HUDEP-2 (cell line): Measurements from ENCODE around the gene KLHL17.
A peak's percentile ranks its signal among the peaks of the same experiment; 100 is the strongest.
"Not testable (repeated sequence)": the region's sequence is repeated elsewhere in the genome, so short reads cannot be mapped to it uniquely, and the experiment has no call there.

ENCODE experiments used
- DNase-seq, 76 experiments: peaks; one replicate each; lab custom pipeline; 2025; ENCODE audit not compliant: unreplicated experiment in 76 of 76; lab: John Stamatoyannopoulos, UW

The KLHL17 gene

DNA sequence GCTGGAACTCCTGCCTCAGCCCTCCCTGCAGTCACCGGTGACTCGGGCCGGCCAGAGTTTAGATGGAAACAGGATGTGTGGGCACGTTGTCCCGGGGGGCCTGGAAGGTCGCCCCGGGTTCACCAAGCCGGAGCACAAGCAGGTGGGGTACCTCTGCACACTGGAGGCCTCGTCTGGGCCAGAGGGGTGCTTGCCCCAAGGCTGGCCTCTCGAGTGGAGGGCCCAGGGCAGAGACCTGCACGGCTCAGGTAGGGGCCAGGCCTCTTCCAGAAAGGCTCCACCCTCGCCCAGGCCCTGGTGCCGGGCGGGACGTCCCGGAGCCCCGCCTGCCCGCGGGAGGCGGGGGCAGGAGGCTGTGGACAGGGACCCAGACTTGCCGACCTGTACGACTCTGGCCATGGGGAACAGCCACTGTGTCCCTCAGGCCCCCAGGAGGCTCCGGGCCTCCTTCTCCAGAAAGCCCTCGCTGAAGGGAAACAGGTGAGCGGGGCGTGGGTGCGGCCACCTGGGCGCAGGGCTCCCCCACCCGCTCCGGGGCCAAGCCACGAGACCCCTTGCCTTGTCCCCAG, 5.8 kb downstream of the KLHL17 start, which contains the start of gene PLEKHN1:
PLEKHN1 (plus strand) TSS at position 348 of the 569 bp plus-strand sequence; CDS start at position 398, 50 bp downstream.
- DNase-seq = peak in 1 of 76 experiments; percentile 4

DNA sequence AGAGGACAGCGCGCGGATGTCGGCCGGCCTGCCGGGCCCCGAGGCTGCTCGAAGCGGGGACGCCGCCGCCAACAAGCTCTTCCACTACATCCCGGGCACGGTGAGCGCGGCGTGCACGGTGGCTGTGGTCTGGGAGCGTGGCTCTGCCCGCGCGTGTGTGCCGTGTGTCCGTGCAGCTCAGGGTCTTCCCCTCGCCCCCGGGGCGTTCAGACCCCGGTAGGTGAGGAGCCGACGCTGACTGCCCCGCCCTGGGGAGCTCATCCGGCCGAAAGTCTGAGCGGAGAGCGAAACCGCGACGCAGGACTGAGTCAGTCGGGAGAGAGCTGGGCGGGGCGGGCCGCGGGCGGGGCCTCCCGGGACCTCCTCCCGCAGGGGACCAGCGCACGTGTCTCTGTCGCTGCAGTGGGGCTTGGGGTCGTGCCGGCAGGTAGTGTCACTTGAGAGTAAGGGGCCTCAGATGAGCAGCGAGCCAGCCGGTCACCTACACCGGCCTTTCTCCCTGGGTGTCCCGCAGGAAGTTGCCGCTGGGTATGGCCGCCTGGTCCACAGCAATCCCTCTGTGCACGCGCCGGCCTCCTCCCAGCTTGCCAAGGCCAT, 6.4 kb downstream of the KLHL17 start:
- peak in 50 of 76 experiments; percentile 3 to 69 (median 34) for DNase-seq

DNA sequence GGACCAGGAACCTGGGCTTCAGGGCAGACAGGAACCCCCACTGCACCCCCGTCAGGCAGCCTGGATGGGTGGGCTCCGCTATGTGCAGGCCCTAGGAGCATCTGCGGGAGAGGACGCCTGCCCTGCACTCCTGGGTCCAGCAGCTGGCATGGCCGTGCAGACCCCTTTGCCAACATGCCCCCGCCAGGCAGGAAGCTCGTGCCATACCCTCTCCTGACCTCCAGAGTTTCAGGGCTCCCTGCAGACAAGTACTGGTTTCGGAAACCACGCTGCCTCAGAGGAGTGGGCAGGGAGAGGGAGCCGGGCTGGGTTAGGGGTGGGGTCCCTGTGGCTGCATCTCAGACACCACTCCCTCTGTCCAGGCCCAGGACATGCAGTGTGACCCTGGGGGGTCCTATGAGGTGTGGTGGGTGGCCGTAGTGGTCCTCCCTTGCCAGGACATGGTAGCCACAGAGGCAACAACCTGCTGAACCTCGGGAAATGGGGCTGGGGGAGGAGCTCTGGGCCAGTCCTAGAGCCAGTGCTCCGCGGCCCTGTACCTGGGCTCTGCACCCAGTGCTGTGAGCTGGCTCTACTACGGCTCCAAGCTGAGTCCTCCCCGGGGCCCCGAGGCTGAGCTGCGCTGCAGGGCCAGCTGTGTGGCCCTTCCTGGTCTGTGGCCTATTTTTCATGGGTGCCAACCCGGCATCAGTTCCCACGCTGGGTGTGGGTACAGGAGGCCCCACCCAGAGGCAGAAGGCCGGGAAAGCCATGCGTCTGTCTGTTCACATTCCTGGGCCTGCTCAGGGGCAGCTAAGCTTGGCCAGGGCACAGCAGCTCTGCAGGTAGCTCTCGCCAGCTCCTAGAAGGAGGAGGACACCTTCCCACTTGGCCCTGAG, 7.3 kb downstream of the KLHL17 start:
- no peak for DNase-seq

DNA sequence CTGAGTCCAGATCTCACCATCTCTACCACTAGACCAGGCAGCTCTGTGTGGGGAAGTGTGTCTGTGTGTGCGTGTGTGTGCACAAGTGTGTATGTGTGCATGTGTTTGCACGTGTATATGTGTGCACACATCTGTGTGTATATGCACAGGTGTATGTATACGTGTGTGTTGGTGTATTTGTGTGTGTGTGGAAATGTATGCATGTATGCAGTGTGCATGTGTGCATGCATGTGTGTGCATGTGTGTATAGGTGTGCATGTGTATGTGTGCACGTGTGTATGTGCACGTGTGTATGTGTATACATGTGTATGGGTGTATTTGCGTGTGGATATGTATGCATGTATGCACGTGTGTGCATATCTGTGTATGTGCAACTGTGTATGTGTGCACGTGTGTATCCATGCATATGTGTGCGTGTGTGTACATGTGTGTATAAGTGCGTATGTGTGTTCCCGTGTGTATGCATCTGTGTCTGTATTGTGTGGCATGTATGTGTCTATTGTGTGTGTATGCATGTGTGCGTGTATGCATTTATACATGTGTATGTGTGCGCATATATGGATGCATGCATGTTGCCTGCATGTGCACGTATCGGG, 9.0 kb downstream of the KLHL17 start:
- DNase-seq = no peak

DNA sequence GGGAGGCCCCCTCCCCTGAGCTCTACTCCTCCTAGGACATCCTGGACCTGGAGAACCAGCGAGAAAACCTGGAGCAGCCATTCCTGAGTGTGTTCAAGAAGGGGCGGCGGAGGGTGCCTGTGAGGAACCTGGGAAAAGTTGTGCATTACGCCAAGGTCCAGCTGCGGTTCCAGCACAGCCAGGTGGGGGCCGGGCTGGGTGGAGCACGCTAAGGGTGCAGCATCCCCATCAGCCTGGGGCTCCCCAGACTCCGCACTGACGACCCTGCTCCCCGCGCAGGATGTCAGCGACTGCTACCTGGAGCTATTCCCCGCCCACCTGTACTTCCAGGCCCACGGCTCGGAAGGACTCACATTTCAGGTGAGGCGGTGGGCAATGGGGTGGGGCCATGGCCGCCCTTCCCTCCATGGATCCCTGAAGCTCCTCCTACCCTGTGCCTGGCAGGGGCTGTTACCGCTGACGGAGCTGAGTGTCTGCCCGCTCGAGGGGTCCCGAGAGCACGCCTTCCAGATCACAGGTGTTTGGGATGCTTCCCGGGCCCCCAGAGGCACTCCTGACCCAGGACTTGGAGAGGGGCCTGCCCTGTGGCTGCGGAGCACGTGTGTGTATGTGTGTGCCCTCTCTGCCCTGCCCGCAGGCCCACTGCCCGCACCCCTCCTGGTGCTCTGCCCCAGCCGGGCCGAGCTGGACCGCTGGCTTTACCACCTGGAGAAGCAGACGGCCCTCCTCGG, 10.0 kb downstream of the KLHL17 start:
- no peak for DNase-seq

DNA sequence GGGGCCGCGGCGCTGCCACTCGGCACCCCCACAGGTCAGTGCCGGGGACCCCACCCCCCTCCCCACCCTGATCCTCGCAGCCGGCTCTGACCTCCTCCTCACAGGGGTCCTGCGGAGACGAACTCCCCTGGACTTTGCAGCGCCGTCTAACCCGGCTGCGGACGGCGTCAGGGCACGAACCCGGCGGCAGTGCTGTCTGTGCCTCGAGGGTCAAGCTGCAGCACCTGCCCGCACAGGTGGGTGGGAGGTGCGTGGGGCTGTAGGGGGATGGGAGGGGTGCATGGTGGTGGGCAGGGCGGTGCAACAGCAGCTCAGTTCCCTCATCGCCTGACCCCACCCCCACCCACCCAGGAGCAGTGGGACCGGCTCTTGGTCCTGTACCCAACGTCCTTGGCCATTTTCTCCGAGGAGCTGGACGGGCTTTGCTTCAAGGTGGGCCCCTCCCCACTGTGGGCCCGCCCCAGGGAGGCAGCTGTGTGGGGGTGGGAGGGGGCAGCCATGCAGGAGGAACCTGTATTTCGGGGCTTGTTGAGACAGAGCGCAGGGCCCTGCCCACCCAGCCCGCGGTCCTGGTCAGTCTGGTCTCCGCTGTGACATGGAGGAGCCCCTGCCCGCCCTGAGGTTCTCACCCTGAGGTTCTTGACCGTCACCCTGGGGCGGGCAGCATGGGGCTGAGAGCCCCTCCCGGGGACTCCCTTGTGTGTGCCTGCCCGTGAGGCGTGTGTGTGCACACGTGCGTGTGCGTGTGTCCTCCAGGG, 10.8 kb downstream of the KLHL17 start:
- DNase-seq = no peak

DNA sequence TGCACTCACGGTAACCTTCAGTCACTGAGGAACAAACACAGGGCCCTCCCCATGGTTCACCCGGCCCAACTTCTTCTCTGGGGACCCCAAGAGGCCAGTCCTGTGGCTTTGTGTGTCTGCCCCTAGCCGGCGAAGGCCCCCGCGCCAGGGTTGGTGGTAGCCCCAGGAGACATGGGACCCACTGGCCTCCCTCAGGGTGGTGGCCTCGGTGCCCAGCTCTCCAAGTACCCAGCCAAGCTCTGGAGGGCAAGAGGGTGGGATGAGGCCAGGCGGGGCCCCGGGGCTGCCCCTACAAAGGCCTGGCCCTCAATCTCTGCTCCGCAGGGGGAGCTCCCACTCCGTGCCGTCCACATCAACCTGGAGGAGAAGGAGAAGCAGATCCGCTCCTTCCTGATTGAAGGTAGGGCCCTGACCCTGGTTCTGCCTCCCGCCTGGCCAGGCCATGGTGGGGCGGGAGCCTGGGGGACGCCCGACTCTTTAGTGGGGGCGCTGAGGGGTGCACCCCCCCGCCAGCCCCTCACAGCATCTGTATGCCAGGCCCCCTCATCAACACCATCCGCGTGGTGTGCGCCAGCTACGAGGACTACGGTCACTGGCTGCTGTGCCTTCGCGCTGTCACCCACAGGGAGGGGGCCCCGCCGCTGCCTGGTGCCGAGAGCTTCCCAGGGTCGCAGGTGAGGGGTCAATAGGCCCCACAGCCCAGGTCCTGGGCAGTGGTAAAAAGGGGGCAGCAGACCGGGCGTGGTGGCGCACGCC, 11.5 kb downstream of the KLHL17 start:
- no peak for DNase-seq

DNA sequence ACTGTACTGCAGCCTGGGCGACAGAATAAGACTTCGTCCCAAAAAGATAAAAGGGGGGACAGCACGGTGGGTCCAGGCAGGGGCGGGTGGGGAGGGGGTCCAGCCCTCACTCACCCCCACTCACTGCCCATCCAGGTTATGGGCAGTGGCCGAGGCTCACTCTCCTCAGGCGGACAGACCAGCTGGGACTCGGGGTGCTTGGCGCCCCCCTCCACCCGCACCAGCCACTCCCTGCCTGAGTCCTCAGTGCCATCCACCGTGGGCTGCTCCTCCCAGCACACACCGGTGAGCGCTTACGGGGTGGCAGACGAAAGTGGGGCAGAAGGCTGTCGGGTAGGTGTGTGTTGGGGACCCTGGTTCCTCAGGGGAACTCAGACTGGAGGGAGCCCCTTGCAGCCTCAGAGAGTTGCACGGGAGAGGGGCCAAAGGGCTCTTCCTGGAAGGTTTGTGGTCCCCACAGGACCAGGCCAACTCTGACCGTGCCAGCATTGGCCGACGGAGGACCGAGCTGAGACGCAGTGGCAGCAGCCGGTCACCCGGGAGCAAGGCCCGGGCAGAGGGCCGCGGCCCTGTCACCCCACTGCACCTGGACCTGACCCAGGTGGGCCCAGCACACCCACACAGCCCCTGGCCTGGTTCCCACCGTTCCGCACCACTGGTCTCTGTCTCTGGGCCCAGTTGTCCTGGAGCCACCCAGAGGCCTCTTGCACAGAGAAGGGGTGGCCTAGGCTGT, 12.5 kb downstream of the KLHL17 start:
- no peak for DNase-seq

DNA sequence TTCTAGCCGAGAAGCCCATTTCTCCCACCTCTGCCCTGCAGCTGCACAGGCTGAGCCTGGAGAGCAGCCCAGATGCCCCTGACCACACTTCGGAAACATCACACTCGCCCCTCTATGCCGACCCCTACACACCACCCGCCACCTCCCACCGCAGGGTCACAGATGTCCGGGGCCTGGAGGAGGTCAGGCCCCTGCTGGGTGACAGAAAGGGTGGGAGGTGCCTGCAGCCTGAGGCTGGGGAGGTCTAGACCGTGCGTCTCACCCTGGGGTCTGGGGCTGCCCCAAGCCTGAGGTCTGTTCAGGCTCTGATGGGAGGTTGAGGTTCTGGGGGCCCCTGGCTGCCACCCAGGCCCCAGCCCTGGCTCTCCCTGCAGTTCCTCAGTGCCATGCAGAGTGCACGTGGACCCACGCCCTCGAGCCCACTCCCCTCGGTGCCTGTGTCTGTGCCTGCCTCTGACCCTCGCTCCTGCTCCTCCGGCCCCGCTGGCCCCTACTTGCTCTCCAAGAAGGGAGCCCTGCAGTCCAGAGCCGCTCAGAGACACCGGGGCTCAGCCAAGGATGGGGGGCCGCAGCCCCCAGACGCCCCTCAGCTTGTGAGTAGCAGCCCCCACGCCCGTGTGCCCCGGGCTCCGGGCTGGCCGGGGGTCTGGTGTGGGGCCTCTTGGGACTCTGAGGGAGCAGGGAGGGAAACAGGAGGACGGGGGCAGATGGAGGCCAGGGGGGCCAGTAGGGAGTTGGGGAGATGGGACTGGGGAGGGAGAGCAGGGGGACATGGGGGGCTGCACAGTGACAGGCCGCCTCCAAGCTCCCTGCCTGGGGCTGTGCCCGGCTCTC, 13.3 kb downstream of the KLHL17 start:
- no peak for DNase-seq

DNA sequence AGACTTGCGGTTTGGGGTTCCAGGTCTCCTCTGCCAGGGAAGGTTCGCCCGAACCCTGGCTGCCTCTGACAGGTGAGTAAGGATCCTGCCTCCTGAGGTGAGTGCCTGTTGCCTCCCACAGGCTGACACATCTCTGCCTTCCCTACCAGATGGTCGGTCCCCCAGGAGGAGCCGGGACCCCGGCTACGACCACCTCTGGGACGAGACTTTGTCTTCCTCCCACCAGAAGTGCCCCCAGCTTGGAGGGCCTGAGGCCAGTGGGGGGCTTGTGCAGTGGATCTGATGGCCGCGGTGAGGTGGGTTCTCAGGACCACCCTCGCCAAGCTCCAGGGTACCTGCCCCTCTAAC, 13.9 kb downstream of the KLHL17 start:
- no peak for DNase-seq

DNA sequence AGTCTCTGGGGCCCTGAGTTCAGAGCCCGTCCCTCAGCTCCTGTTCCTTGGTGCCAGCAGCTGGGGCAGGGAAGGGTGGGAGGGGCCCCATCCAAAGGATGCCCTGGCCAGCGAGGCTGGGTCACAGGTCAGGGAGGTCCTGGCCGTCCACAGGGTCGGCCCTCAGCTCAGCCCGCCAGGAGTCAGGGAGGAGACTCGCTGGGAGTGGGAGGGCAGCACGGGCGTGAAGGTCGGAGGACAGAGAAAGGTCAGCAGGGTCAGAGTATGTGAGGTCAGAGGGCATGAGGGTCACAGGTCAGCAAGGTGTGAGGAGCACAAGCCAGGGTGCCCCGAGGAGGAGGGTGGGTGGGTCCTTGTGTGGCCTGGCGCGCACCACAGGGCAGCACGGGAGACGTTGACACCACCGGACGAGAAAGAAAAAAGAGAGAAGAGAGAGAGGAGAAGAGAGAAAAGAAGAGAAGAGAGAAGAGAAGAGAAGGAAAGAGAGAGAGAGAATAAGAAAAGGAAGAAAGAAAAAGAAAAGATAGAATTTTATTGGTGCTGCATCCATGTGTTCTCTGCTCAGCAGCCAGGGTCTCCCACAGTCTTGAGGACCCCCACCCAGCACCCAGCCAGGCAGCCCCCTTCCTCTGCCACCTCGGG, 14.4 kb downstream of the KLHL17 start:
- DNase-seq = no peak

DNA sequence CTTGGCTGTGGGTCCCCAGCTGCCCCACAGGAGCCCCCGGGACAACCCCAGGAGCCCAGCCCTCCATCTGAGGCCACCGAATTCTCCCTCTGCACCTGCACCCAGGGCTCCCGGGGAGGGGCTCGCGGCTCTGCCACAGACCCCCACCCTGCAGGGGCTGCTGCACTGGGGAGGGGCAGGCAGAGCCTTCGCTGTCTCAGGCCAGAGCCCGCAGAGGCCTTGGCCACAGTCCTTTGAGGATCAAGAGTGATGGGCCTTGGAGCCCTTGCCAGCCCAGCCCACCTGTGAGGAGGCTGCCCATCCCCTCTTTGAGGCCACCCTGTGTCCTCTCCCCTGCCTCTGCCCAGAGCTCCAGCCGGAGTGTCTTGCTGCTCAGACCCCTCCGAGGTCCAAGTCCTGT, 15.0 kb downstream of the KLHL17 start:
- no peak for DNase-seq

DNA sequence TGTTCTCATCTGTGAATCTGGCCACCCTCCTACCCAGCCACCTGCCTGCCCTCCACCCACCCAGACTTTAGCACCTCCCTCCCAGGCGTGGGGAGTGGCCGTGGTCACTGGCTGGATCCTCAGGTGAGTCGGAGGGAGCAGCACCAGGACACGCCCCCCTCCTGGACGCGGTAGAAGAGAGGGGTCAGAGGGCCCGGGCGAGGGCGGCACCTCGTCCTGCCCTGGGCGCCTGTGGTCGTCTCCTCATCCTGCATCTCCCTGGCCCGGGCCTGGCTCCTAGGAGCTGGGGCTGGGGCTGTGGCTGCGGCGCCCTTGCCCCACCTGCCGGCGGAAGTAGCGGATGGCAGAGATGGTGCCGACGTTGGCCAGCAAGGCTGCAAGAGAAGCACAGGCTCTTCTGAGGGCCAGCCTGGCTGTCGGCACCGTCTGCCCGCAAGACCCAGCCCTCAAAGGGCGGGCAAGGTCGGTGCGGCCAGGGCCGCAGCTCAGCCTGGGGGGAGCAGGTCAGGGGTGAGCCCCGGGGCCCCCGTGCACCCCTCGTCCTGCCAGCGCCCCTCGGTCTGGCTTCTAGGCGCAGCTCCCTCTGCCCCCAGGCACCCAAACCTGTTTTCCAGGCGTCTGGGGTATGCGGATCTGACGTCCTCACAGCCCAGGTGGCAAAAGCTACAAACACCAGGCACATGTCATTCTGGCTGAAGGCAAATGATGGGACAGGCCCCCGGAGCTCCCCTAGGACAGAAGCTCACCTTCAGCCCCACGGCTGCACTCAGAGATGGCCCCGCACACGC, 15.7 kb downstream of the KLHL17 start:
- peak in 51 of 76 experiments; percentile 3 to 66 (median 36) for DNase-seq

DNA sequence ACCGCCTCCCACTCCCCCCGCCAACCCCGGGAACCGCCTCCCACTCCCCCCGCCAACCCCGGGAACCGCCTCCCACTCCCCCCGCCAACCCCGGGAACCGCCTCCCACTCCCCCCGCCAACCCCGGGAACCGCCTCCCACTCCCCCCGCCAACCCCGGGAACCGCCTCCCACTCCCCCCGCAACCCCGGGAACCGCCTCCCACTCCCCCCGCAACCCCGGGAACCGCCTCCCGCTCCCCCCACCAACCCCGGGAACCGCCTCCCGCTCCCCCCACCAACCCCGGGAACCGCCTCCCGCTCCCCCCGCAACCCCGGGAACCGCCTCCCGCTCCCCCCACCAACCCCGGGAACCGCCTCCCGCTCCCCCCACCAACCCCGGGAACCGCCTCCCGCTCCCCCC, 16.4 kb downstream of the KLHL17 start:
- DNase-seq = not testable (repeated sequence)

DNA sequence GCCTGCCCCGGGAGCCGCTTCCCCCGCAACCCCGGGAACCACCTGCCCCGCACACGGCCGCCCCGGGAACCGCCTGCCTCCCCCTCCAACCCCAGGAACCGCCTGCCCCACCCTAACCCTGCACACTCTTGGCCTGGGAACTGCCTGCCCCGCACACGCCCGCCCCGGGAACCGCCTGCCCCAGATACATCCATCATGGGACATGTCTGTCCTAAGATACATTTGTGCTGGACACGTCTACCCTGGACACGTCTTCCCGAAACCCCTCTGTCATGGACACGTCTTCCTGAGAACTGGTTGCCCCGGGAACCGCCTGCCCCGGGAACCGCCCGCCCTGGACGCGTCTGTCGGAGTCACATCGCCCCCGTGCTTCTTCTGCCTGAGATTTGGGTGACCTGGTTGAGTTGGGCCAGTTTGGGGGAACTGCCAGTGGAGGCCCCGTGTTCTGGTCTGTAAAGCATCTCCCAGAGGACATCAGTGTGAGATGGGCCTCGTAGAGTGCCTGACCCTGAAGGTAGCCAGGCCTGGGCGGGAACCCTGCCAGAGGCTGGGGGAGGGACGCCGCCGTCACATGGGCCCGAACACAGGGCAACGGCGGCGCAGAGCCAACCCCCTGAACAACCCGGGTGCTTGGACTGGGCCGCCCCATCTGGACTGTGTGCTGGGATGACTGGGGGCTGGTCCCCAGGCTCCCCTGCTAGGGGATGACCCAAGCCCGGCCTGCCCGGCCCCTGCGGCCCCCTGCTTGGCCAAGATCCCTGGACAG, 17.9 kb downstream of the KLHL17 start:
- no peak for DNase-seq
